Neural cell (in vitro differentiated cells): Measurements from ENCODE around the gene NCKAP5. TPM values are rescaled to one million over a fixed set of nuclear protein-coding genes. Genes with fewer than 3 reads are reported as not detected.

Experiments
- H2AFZ ChIP-seq: fragments of 200-600, 300-800 bp; sonication (generic), shearing (Covaris generic); 2 replicates; pipeline ENCODE4 v1.6.0; 2014; ENCODE audit warnings: low read depth, mild to moderate bottlenecking, antibody characterized with exemption, low read length, moderate library complexity
- H3F3A ChIP-seq: fragments of 200-600 bp; shearing (Covaris generic); 2 replicates; pipeline ENCODE4 v1.6.1; 2016; ENCODE audit warnings: mild to moderate bottlenecking, moderate library complexity, mixed read lengths, antibody characterized with exemption, low read length; ENCODE audit not compliant: insufficient read depth, poor library complexity, severe bottlenecking
- H3K27ac ChIP-seq: fragments of 200-600, 300-800 bp; sonication (generic), shearing (Covaris generic); 2 replicates; pipeline ENCODE4 v1.5.1; 2014; ENCODE audit warnings: mild to moderate bottlenecking, low read length, moderate library complexity
- H3K27me3 ChIP-seq: fragments of 300-800, 200-600 bp; sonication (generic), shearing (Covaris generic); 2 replicates; pipeline ENCODE4 v1.6.0; 2014; ENCODE audit warnings: mild to moderate bottlenecking, low read depth, low read length, moderate library complexity; ENCODE audit not compliant: insufficient read depth
- H3K36me3 ChIP-seq: fragments of 300-800, 200-600 bp; sonication (generic), shearing (Covaris generic); 2 replicates; pipeline ENCODE4 v1.5.1; 2014; ENCODE audit warnings: mild to moderate bottlenecking, antibody characterized with exemption, low read length, moderate library complexity; ENCODE audit not compliant: insufficient read depth
- H3K4me2 ChIP-seq: fragments of 300-800, 200-600 bp; sonication (generic), shearing (Covaris generic); 2 replicates; pipeline ENCODE4 v1.6.0; 2014; ENCODE audit warnings: mild to moderate bottlenecking, low read length
- H3K4me3 ChIP-seq: fragments of 300-800, 200-600 bp; sonication (generic), shearing (Covaris generic); 2 replicates; pipeline ENCODE4 v1.5.1; 2014; ENCODE audit warnings: mild to moderate bottlenecking, low read length, moderate library complexity
- H3K79me2 ChIP-seq: fragments of 200-600 bp; shearing (Covaris generic); replicated peaks from 2 replicates; pipeline ENCODE4 v1.6.0; 2014; ENCODE audit warnings: mild to moderate bottlenecking, low read length, moderate library complexity; ENCODE audit not compliant: insufficient read depth
- H3K9ac ChIP-seq: fragments of 300-800, 200-600 bp; sonication (generic), shearing (Covaris generic); 2 replicates; pipeline ENCODE4 v1.6.1; 2016; ENCODE audit warnings: mild to moderate bottlenecking, low read length, mixed read lengths
- H3K9me2 ChIP-seq: fragments of 200-600 bp; shearing (Covaris generic); 2 replicates; pipeline ENCODE4 v1.6.1; 2016; ENCODE audit warnings: mild to moderate bottlenecking, low read length, mixed read lengths; ENCODE audit not compliant: insufficient read depth
- H3K9me3 ChIP-seq: fragments of 200-600, 300-800 bp; sonication (generic), shearing (Covaris generic); 2 replicates; pipeline ENCODE4 v1.6.1; 2016; ENCODE audit warnings: mild to moderate bottlenecking, mixed run types, low read length, moderate library complexity, mixed read lengths
- H4K20me1 ChIP-seq: fragments of 200-600 bp; shearing (Covaris generic); 2 replicates; pipeline ENCODE4 v1.6.1; 2016; ENCODE audit warnings: mild to moderate bottlenecking, mixed run types; ENCODE audit not compliant: insufficient read depth
- CTCF ChIP-seq: fragments of 450-650 bp; IDR thresholded peaks from 2 replicates; pipeline ENCODE4 v1.5.1; 2014; ENCODE audit warnings: antibody characterized with exemption, mild to moderate bottlenecking, moderate library complexity; ENCODE audit not compliant: poor library complexity, severe bottlenecking
- EP300 ChIP-seq: fragments of 450-650 bp; conservative IDR thresholded peaks from 2 replicates; pipeline ENCODE4 v1.6.1; 2014; ENCODE audit warnings: antibody characterized with exemption, mild to moderate bottlenecking, moderate library complexity; ENCODE audit not compliant: poor library complexity, severe bottlenecking
- EZH2 ChIP-seq: fragments of 200-600, 300-800 bp; shearing (Covaris generic), sonication (generic); IDR thresholded peaks from 2 replicates; pipeline ENCODE4 v1.6.1; 2014; ENCODE audit warnings: antibody characterized with exemption, low read length, borderline replicate concordance, mild to moderate bottlenecking; ENCODE audit not compliant: insufficient read depth, poor library complexity, severe bottlenecking
- MXI1 ChIP-seq: fragments of 450-650 bp; conservative IDR thresholded peaks from 2 replicates; pipeline ENCODE4 v1.6.1; 2014; ENCODE audit warnings: antibody characterized with exemption, mild to moderate bottlenecking; ENCODE audit not compliant: poor library complexity, severe bottlenecking
- POLR2AphosphoS5 ChIP-seq: IDR thresholded peaks from 2 replicates; pipeline ENCODE4 v1.6.1; 2012
- REST ChIP-seq: IDR thresholded peaks from 2 replicates; pipeline ENCODE4 v1.6.1; 2012; ENCODE audit warnings: borderline replicate concordance
- SMC3 ChIP-seq: fragments of 450-650 bp; conservative IDR thresholded peaks from 2 replicates; pipeline ENCODE4 v1.6.1; 2014; ENCODE audit warnings: antibody characterized with exemption, mild to moderate bottlenecking, moderate library complexity; ENCODE audit not compliant: poor library complexity
- TAF1 ChIP-seq: IDR thresholded peaks from 2 replicates; pipeline ENCODE4 v1.6.1; 2012; ENCODE audit warnings: low read depth
- polyA plus RNA-seq: library from polyadenylated mRNA; depleted of rRNA; stranded (reverse); fragments of >200 nt; gene quantifications from 2 replicates; pipeline ENCODE4 v1.2.3, GENCODE V29; 2014

Gene NCKAP5
- polyA plus RNA-seq, 1 donor from 2014 or later: 2.4 TPM

GRCh38 chr2:133062931-133063665, 505.2 kb downstream of the NCKAP5 start:
- H2AFZ ChIP-seq: no peak overlapping the region
- no peaks in the 10 kb centered on the region for H3K36me3 ChIP-seq
- H3K27me3 ChIP-seq: no peaks in the 10 kb centered on the region
- H3K9ac ChIP-seq: no peak overlapping the region
- H3K27ac ChIP-seq: no peak overlapping the region
- no peak for TF ChIP-seq CTCF
- no peak for TF ChIP-seq REST
- TF ChIP-seq EP300: no peak
- TF ChIP-seq SMC3: no peak
- no peaks in the 10 kb centered on the region for H3K79me2 ChIP-seq
- no peaks in the 10 kb centered on the region for H3F3A ChIP-seq
- H3K4me3 ChIP-seq: no peak overlapping the region
- H3K4me2 ChIP-seq: no peak overlapping the region
- no peaks in the 10 kb centered on the region for H3K9me3 ChIP-seq
- no peaks in the 10 kb centered on the region for H3K9me2 ChIP-seq
- no peaks in the 10 kb centered on the region for H4K20me1 ChIP-seq

- H3K36me3 ChIP-seq: no peaks in the 10 kb centered on the region
- no peak for TF ChIP-seq SMC3
- TF ChIP-seq TAF1: no peak
- no peaks in the 10 kb centered on the region for H3K79me2 ChIP-seq
- H3K4me3 ChIP-seq: no peak overlapping the region
- no peak overlapping the region for H2AFZ ChIP-seq
- H3K9ac ChIP-seq: no peak overlapping the region
- H3K9me3 ChIP-seq: no peaks in the 10 kb centered on the region
- H3K27ac ChIP-seq: no peak overlapping the region
- H4K20me1 ChIP-seq: no peaks in the 10 kb centered on the region
- H3K27me3 ChIP-seq: no peaks in the 10 kb centered on the region
- no peaks in the 10 kb centered on the region for H3F3A ChIP-seq
- H3K9me2 ChIP-seq: no peaks in the 10 kb centered on the region
- H3K4me2 ChIP-seq: no peak overlapping the region
Measured at GRCh38 chr2:133061874-133062593, 506.2 kb downstream of the NCKAP5 start.

GRCh38 chr2:133054297-133054696, 514.0 kb downstream of the NCKAP5 start:
- Histone ChIP-seq H3K79me2 (no peaks in the 10 kb centered on the region), H3K27ac (no peak overlapping the region), H3K4me2 (no peak overlapping the region), H3K9ac (no peak overlapping the region), H3K27me3 (no peaks in the 10 kb centered on the region), H3K36me3 (no peaks in the 10 kb centered on the region), H3K9me2 (no peaks in the 10 kb centered on the region), H3K9me3 (no peaks in the 10 kb centered on the region), H2AFZ (no peak overlapping the region), H3F3A (no peaks in the 10 kb centered on the region), H3K4me3 (no peak overlapping the region), H4K20me1 (no peaks in the 10 kb centered on the region)
- TF ChIP-seq EP300 (no peak), MXI1 (no peak), CTCF (no peak), SMC3 (no peak), POLR2AphosphoS5 (no peak), REST (no peak), TAF1 (no peak), EZH2 (no peak)
